Smooth muscle cell of the umbilical artery (primary cell): Measurements from ENCODE around the gene KCNIP4. TPM values are rescaled to one million over a fixed set of nuclear protein-coding genes. Genes with fewer than 3 reads are reported as not detected.

Experiments used
- total RNA-seq: library from RNA; depleted of rRNA; stranded (reverse); fragments of >200 nt; gene quantifications from 2 replicates; pipeline ENCODE4 v1.2.3, GENCODE V29; 2014

The KCNIP4 gene
- total RNA-seq, result not detected in 2 replicates

GRCh38 chr4:21948347-21949072, at the start of gene KCNIP4:
KCNIP4 (minus strand) TSS chr4:21948772.

GRCh38 chr4:20700007-20700761, 1248.4 kb downstream of the KCNIP4 start, which contains the start of gene PACRGL:
PACRGL (plus strand) TSS chr4:20700458; CDS start chr4:20704482, 4,024 bp downstream.

